H9 (cell line): ENCODE results near the gene CLEC16A. TPM values are rescaled to one million over a fixed set of nuclear protein-coding genes. Genes with fewer than 3 reads are reported as not detected.

Source experiments
- DNase-seq: peaks from one replicate; pipeline ENCODE4 v3.0.0-alpha.2; 2017
- H2AFZ ChIP-seq: one replicate; pipeline ENCODE4 v1.6.1; 2013; ENCODE audit warnings: mild to moderate bottlenecking, low read length, control low read depth, moderate library complexity
- H2AK5ac ChIP-seq: 2 replicates; pipeline ENCODE4 v1.6.1; 2013; ENCODE audit warnings: low read length, control low read depth, mixed read lengths; ENCODE audit not compliant: insufficient read length
- H2BK120ac ChIP-seq: one replicate; pipeline ENCODE4 v1.6.1; 2013; ENCODE audit warnings: low read depth, mild to moderate bottlenecking, low read length, control low read depth, inconsistent platforms; ENCODE audit not compliant: poor library complexity, severe bottlenecking
- H2BK12ac ChIP-seq: 2 replicates; pipeline ENCODE4 v1.6.1; 2013; ENCODE audit warnings: low read length, control low read depth, mixed read lengths, low read depth; ENCODE audit not compliant: insufficient read length
- H2BK15ac ChIP-seq: 2 replicates; pipeline ENCODE4 v1.6.1; 2013; ENCODE audit warnings: low read depth, low read length, control low read depth
- H2BK20ac ChIP-seq: one replicate; pipeline ENCODE4 v1.6.1; 2013; ENCODE audit warnings: low read depth, mild to moderate bottlenecking, low read length, control low read depth, inconsistent platforms; ENCODE audit not compliant: poor library complexity, severe bottlenecking
- H2BK5ac ChIP-seq: 2 replicates; pipeline ENCODE4 v1.6.1; 2013; ENCODE audit warnings: low read length, control low read depth, mixed read lengths; ENCODE audit not compliant: insufficient read length
- H3K14ac ChIP-seq: 2 replicates; pipeline ENCODE4 v1.6.1; 2013; ENCODE audit warnings: low read length, control low read depth; ENCODE audit not compliant: insufficient read depth
- H3K18ac ChIP-seq: 2 replicates; pipeline ENCODE4 v1.6.1; 2013; ENCODE audit warnings: low read depth, mild to moderate bottlenecking, mixed read lengths, low read length, control low read depth; ENCODE audit not compliant: insufficient read length
- H3K23ac ChIP-seq: 2 replicates; pipeline ENCODE4 v1.6.1; 2013; ENCODE audit warnings: low read length, control low read depth, mixed read lengths, low read depth; ENCODE audit not compliant: insufficient read length
- H3K23me2 ChIP-seq: 2 replicates; pipeline ENCODE4 v1.6.1; 2013; ENCODE audit warnings: low read depth, mild to moderate bottlenecking, mixed read lengths, low read length, control low read depth; ENCODE audit not compliant: insufficient read length, poor library complexity, severe bottlenecking
- H3K27ac ChIP-seq: 2 replicates; pipeline ENCODE4 v1.5.1; 2013; ENCODE audit warnings: low read length, control low read depth, mixed read lengths, low read depth; ENCODE audit not compliant: insufficient read length
- H3K27me3 ChIP-seq: 2 replicates; pipeline ENCODE4 v1.6.1; 2013; ENCODE audit warnings: low read length, control low read depth, inconsistent platforms; ENCODE audit not compliant: insufficient read depth
- H3K4ac ChIP-seq: 2 replicates; pipeline ENCODE4 v1.6.1; 2013; ENCODE audit warnings: low read depth, mild to moderate bottlenecking, control low read depth, inconsistent platforms, low read length, moderate library complexity
- H3K4me1 ChIP-seq: 2 replicates; pipeline ENCODE4 v1.6.1; 2013; ENCODE audit warnings: low read length, control low read depth, inconsistent platforms; ENCODE audit not compliant: insufficient read depth
- H3K4me2 ChIP-seq: 2 replicates; pipeline ENCODE4 v1.6.1; 2013; ENCODE audit warnings: low read length, control low read depth, mixed read lengths; ENCODE audit not compliant: insufficient read length, insufficient read depth
- H3K56ac ChIP-seq: 2 replicates; pipeline ENCODE4 v1.6.1; 2013; ENCODE audit warnings: low read depth, mild to moderate bottlenecking, mixed read lengths, low read length, control low read depth; ENCODE audit not compliant: insufficient read length
- H3K79me1 ChIP-seq: 2 replicates; pipeline ENCODE4 v1.6.1; 2013; ENCODE audit warnings: low read depth, mild to moderate bottlenecking, moderate library complexity, low read length, control low read depth, inconsistent platforms; ENCODE audit not compliant: insufficient read depth, poor library complexity, severe bottlenecking
- H3K79me2 ChIP-seq: 2 replicates; pipeline ENCODE4 v1.6.1; 2013; ENCODE audit warnings: low read length, control low read depth, inconsistent platforms; ENCODE audit not compliant: insufficient read depth
- H3K9ac ChIP-seq: 2 replicates; pipeline ENCODE4 v1.6.1; 2013; ENCODE audit warnings: low read length, control low read depth, mixed read lengths; ENCODE audit not compliant: insufficient read length; ENCODE audit errors: extremely low read depth
- H3K9me3 ChIP-seq: one replicate; pipeline ENCODE4 v1.6.1; 2013; ENCODE audit warnings: low read depth, low read length, inconsistent platforms; ENCODE audit not compliant: control insufficient read depth
- H3T11ph ChIP-seq: one replicate; pipeline ENCODE4 v1.6.1; 2013; ENCODE audit warnings: mild to moderate bottlenecking, low read length, control low read depth, inconsistent platforms
- H4K20me1 ChIP-seq: one replicate; pipeline ENCODE4 v1.6.1; 2013; ENCODE audit not compliant: control insufficient read depth, insufficient read length, insufficient read depth
- H4K5ac ChIP-seq: 2 replicates; pipeline ENCODE4 v1.6.1; 2013; ENCODE audit warnings: low read depth, mild to moderate bottlenecking, mixed read lengths, low read length, control low read depth; ENCODE audit not compliant: insufficient read length
- H4K8ac ChIP-seq: replicated peaks from 2 replicates; pipeline ENCODE4 v1.6.1; 2013; ENCODE audit warnings: low read length, control low read depth, mixed read lengths, low read depth; ENCODE audit not compliant: insufficient read length
- H4K91ac ChIP-seq: 2 replicates; pipeline ENCODE4 v1.6.1; 2013; ENCODE audit warnings: low read depth, mild to moderate bottlenecking, moderate library complexity, mixed read lengths, low read length, control low read depth; ENCODE audit not compliant: insufficient read length
- H3K27ac Mint-ChIP-seq, 3 experiments: 2 replicates in 2 of 3; 3 replicates in 1 of 3; pipeline ENCODE4 v1.8.0; 2020 to 2021; ENCODE audit warnings: mixed read lengths in 3 of 3, mild to moderate bottlenecking in 1 of 3, moderate library complexity in 1 of 3
- H3K27me3 Mint-ChIP-seq: 2 replicates; pipeline ENCODE4 v1.8.0; 2021; ENCODE audit warnings: low read depth, mild to moderate bottlenecking, moderate library complexity, mixed read lengths
- H3K36me3 Mint-ChIP-seq, 3 experiments: 2 replicates in 2 of 3; 3 replicates in 1 of 3; pipeline ENCODE4 v1.8.0; 2020 to 2021; ENCODE audit warnings: low read depth in 3 of 3, mixed read lengths in 3 of 3; ENCODE audit not compliant: insufficient read depth in 1 of 3
- H3K4me1 Mint-ChIP-seq, 2 experiments: 2 replicates each; pipeline ENCODE4 v1.8.0; 2020; ENCODE audit warnings: mixed read lengths in 2 of 2
- H3K4me3 Mint-ChIP-seq, 2 experiments: 2 replicates in 1 of 2; 3 replicates in 1 of 2; pipeline ENCODE4 v1.8.0; 2020 to 2021; ENCODE audit warnings: mild to moderate bottlenecking in 2 of 2, mixed read lengths in 2 of 2, moderate library complexity in 1 of 2
- H3K9me3 Mint-ChIP-seq, 2 experiments: 2 replicates in 1 of 2; 3 replicates in 1 of 2; pipeline ENCODE4 v1.8.0; 2020; ENCODE audit warnings: mild to moderate bottlenecking in 2 of 2, mixed read lengths in 2 of 2, moderate library complexity in 1 of 2
- WGBS: extraction: QIAGEN DNeasy Blood & Tissue Kit; methylation state at CpG from one replicate; pipeline ENCODE4 v1.1.7; 2013; ENCODE audit warnings: missing lambda C conversion rate, low lambda C conversion rate, mixed read lengths; ENCODE audit not compliant: insufficient read length; ENCODE audit errors: extremely low coverage; 5-methylcytosine and 5-hydroxymethylcytosine counted together
- total RNA-seq: library from RNA; stranded (reverse); gene quantifications from 2 replicates; pipeline ENCODE4 v1.2.1, GENCODE V29; 2021
- TF ChIP-seq, protein P1 (sequence below): fragments of 200-600 bp; sonication (generic); conservative IDR thresholded peaks from 3 replicates; pipeline ENCODE4 v1.8.0; 2021; ENCODE audit warnings: antibody characterized with exemption, mild to moderate bottlenecking

The CLEC16A gene
- total RNA-seq, 1 experiment from 2014 or later = 15.2 TPM

DNA sequence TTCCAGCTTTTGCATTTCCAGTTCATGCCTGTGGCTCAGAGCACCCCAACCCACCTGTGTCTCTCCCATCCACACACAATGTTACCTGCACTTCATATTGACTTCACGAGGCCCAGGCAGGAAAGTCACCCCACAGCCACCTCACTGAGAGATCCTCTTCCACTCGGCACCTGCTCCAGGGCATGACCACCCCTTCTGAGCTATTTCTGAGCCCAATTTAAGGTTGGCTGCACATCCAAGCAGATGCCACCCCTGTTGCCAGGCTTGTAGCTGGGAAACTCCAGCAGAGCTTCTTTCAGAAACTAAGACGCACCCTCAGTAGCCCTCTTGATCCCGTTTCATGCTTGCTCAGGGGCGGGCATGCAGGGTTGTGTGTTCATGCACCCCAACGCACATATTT, 223.2 kb downstream of the CLEC16A start:
- Histone ChIP-seq H3K4ac (no peak overlapping the region), H4K20me1 (no peaks in the 10 kb centered on the region), H3K23ac (no peak overlapping the region), H3K9ac (no peak overlapping the region), H4K5ac (no peak overlapping the region), H3K23me2 (no peaks in the 10 kb centered on the region), H4K8ac (no peak overlapping the region), H4K91ac (no peak overlapping the region), H2BK120ac (no peak overlapping the region), H2BK15ac (no peak overlapping the region), H3K56ac (no peak overlapping the region), H3K9me3 (no peaks in the 10 kb centered on the region), H3K27me3 (no peaks in the 10 kb centered on the region), H3K14ac (no peak overlapping the region), H3T11ph (no peak overlapping the region), H2AK5ac (no peak overlapping the region), H3K4me1 (no peaks in the 10 kb centered on the region), H3K27ac (no peak overlapping the region), H2BK20ac (no peak overlapping the region), H3K79me2 (no peaks in the 10 kb centered on the region), H3K4me2 (no peak overlapping the region), H2BK5ac (no peak overlapping the region), H2BK12ac (no peak overlapping the region), H3K79me1 (no peaks in the 10 kb centered on the region), H3K18ac (no peak overlapping the region), H2AFZ (no peak overlapping the region)
- no peaks in the 10 kb centered on the region for H3K9me3 Mint-ChIP-seq
- H3K27me3 Mint-ChIP-seq = no peaks in the 10 kb centered on the region
- 0 out of 4 replicates have a peak, but pooled peaks cover 0 to 3% of the 10 kb centered on the region in 2 experiments for H3K4me1 Mint-ChIP-seq
- DNase-seq = no peak
- H3K36me3 Mint-ChIP-seq = peaks cover 0 to 3% (median 0%) of the 10 kb centered on the region in 3 experiments; a peak in 1 of 7 replicates
- no CpG with 5 or more reads among the region's 6 CpGs for WGBS
- H3K27ac Mint-ChIP-seq = no peak overlapping the region
- TF ChIP-seq, protein P1, sequence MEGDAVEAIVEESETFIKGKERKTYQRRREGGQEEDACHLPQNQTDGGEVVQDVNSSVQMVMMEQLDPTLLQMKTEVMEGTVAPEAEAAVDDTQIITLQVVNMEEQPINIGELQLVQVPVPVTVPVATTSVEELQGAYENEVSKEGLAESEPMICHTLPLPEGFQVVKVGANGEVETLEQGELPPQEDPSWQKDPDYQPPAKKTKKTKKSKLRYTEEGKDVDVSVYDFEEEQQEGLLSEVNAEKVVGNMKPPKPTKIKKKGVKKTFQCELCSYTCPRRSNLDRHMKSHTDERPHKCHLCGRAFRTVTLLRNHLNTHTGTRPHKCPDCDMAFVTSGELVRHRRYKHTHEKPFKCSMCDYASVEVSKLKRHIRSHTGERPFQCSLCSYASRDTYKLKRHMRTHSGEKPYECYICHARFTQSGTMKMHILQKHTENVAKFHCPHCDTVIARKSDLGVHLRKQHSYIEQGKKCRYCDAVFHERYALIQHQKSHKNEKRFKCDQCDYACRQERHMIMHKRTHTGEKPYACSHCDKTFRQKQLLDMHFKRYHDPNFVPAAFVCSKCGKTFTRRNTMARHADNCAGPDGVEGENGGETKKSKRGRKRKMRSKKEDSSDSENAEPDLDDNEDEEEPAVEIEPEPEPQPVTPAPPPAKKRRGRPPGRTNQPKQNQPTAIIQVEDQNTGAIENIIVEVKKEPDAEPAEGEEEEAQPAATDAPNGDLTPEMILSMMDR = no peak
- H3K4me3 Mint-ChIP-seq = no peak overlapping the region
